ENCODE measurements around the gene C2CD2.

The C2CD2 gene

GRCh38 chr21:41888749-41889376, 65.0 kb downstream of the C2CD2 start:
- H3K4me3 ChIP-seq (ENCODE audit: low read depth, low read length), result no peak overlapping the region
- TF ChIP-seq, protein P1, sequence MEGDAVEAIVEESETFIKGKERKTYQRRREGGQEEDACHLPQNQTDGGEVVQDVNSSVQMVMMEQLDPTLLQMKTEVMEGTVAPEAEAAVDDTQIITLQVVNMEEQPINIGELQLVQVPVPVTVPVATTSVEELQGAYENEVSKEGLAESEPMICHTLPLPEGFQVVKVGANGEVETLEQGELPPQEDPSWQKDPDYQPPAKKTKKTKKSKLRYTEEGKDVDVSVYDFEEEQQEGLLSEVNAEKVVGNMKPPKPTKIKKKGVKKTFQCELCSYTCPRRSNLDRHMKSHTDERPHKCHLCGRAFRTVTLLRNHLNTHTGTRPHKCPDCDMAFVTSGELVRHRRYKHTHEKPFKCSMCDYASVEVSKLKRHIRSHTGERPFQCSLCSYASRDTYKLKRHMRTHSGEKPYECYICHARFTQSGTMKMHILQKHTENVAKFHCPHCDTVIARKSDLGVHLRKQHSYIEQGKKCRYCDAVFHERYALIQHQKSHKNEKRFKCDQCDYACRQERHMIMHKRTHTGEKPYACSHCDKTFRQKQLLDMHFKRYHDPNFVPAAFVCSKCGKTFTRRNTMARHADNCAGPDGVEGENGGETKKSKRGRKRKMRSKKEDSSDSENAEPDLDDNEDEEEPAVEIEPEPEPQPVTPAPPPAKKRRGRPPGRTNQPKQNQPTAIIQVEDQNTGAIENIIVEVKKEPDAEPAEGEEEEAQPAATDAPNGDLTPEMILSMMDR (IDR thresholded peaks at IDR 0.05; ENCODE audit: low read depth, low read length), result no peak

DNA sequence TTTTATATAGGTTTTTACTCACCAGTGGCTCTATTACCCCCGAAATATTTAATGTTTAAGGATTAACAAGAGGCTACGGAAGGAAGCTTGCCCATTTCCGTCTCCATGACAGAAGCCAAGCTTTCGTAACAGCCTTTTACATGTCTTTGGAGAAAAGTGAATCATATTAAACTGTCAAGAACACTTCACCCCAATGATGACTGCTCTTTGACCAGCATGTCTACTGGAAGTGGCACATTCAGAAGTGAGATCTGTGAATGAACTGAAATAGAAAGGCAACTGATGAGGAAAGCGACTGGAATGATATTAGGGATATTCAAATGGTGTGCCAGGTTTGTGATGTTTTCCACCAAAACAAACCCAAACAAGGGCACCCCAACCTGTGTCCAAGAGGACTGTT, 66.2 kb downstream of the C2CD2 start:
- in situ Hi-C loops (cut with HindIII; ENCODE audit: low sequenced_read_pairs), result no loop called here
- no peak for DNase-seq (ENCODE audit: low read depth, low spot score)
- TF ChIP-seq, protein P1 (IDR thresholded peaks at IDR 0.05; ENCODE audit: low read depth, low read length), result no peak
- no peak overlapping the region for H3K4me3 ChIP-seq (ENCODE audit: low read depth, low read length)

More at GRCh38 chr21:41888749-41889376, 65.0 kb downstream of the C2CD2 start:
- peak; percentile 16 for DNase-seq (ENCODE audit: low read depth, low spot score)
- in situ Hi-C loops (cut with HindIII; ENCODE audit: low sequenced_read_pairs), result no loop called here

- in situ Hi-C loops (cut with HindIII; ENCODE audit: low sequenced_read_pairs), result no loop called here
- DNase-seq (ENCODE audit: low read depth, low spot score), result no peak
- no peak overlapping the region for H3K4me3 ChIP-seq (ENCODE audit: low read depth, low read length)
- TF ChIP-seq, protein P1 (IDR thresholded peaks at IDR 0.05; ENCODE audit: low read depth, low read length), result no peak
Observed at GRCh38 chr21:41886328-41886727, 67.5 kb downstream of the C2CD2 start.

GRCh38 chr21:41885341-41886024, 68.3 kb downstream of the C2CD2 start:
- TF ChIP-seq, protein P1 (IDR thresholded peaks at IDR 0.05; ENCODE audit: low read depth, low read length), result no peak
- DNase-seq (ENCODE audit: low read depth, low spot score), result no peak
- in situ Hi-C loops (cut with HindIII; ENCODE audit: low sequenced_read_pairs), result no loop called here
- no peak overlapping the region for H3K4me3 ChIP-seq (ENCODE audit: low read depth, low read length)

- in situ Hi-C loops (cut with HindIII; ENCODE audit: low sequenced_read_pairs), result no loop called here
- TF ChIP-seq, protein P1 (IDR thresholded peaks at IDR 0.05; ENCODE audit: low read depth, low read length), result no peak
- H3K4me3 ChIP-seq (ENCODE audit: low read depth, low read length), result no peak overlapping the region
- no peak for DNase-seq (ENCODE audit: low read depth, low spot score)
Observed at GRCh38 chr21:41884501-41885030, 69.3 kb downstream of the C2CD2 start.

DNA sequence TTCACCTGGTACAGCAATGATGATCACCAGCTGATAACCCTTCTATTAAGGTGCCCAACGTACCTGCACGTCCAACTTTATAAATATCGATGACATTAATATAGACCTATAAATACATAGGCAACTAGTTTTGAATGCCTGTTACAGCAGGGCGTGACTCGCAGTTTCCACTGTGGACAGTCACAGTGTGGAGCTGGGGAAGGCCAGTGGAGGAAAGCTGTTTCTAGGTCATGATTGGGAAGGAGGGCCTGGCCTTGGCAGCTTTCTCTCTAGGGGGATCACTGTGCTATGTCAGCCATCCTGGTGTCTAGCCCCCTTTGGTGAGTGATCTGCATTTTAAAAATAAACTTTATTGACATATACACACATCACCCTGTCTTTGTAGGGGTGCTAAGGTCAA, 70.2 kb downstream of the C2CD2 start:
- TF ChIP-seq, protein P1 (IDR thresholded peaks at IDR 0.05; ENCODE audit: low read depth, low read length), result no peak
- no peak for DNase-seq (ENCODE audit: low read depth, low spot score)
- in situ Hi-C loops (cut with HindIII; ENCODE audit: low sequenced_read_pairs), result no loop called here
- no peak overlapping the region for H3K4me3 ChIP-seq (ENCODE audit: low read depth, low read length)
